Fibroblast of pulmonary artery (primary cell): Measurements from ENCODE around the gene OGFRL1.

ENCODE experiments used
- DNase-seq: peaks from one replicate; pipeline ENCODE4 v3.0.0-alpha.2; 2010; ENCODE audit warnings: low read depth
- H3K4me3 ChIP-seq: replicated peaks from 2 replicates; pipeline ENCODE4 v1.5.1; 2011; ENCODE audit warnings: low read depth, mild to moderate bottlenecking, control low read depth, low read length, moderate library complexity
- TF ChIP-seq, protein P1 (sequence below): IDR thresholded peaks from 2 replicates; pipeline ENCODE4 v1.5.1; 2011; ENCODE audit warnings: mild to moderate bottlenecking, control low read depth, low read length, inconsistent platforms; ENCODE audit errors: missing control alignments

Gene OGFRL1

DNA sequence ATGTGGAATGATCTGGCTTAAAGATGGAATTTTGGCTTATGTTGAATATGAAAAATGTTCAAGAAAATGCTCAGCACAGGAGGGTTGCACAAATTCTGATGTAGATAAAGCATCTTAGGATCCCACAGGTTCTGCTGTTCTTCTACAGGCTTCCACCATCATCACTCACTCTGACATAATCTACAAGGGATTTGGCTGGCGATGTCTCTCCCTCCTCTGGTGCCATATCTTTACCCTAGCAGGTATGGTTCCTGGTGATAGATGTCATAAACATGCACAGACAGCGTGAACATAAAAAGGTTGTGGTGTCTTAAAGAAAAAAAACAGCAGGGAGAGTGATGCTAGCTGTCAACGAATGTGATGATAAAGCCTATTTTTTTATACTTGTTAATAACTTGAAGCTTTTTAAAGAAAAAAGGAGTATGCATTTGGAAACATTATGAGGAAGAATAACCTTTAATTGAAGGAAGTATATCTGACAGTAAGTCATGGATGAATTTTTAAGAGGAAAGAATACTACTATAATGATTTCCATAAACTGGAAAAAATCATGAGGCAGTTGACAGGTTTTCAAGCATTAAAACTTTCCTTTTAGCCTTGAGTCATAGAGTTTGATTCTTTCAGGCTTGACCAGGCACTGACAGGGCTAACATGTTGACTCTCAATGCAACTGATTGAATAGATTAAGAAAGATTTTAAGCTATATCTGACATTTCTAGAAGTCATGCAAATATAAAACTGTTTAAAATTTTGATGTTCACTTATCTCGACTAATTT is 50.1 kb downstream of the OGFRL1 start:
- no peak for DNase-seq
- TF ChIP-seq, protein P1, sequence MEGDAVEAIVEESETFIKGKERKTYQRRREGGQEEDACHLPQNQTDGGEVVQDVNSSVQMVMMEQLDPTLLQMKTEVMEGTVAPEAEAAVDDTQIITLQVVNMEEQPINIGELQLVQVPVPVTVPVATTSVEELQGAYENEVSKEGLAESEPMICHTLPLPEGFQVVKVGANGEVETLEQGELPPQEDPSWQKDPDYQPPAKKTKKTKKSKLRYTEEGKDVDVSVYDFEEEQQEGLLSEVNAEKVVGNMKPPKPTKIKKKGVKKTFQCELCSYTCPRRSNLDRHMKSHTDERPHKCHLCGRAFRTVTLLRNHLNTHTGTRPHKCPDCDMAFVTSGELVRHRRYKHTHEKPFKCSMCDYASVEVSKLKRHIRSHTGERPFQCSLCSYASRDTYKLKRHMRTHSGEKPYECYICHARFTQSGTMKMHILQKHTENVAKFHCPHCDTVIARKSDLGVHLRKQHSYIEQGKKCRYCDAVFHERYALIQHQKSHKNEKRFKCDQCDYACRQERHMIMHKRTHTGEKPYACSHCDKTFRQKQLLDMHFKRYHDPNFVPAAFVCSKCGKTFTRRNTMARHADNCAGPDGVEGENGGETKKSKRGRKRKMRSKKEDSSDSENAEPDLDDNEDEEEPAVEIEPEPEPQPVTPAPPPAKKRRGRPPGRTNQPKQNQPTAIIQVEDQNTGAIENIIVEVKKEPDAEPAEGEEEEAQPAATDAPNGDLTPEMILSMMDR, result no peak
- no peak overlapping the region for H3K4me3 ChIP-seq

DNA sequence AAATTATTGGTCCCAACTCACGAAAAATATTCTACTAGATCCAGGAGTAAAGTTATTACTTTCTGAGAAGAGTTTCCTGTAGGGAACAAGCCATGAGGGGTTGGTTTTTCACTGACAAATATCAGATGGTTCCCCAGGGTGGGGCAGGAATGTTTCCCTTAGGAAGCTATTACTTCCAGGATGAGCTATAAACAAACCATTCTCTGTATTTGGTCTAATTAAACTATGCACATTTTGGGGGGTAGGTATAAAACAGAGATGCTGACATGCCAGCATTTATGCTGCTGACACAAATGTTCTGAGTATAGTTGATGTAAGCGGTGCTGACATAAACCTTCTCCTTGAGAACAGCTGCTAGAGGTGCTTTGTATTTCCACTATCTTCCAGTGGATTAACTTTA is 54.2 kb downstream of the OGFRL1 start:
- no peak for DNase-seq
- H3K4me3 ChIP-seq, result no peak overlapping the region
- TF ChIP-seq, protein P1, result no peak

DNA sequence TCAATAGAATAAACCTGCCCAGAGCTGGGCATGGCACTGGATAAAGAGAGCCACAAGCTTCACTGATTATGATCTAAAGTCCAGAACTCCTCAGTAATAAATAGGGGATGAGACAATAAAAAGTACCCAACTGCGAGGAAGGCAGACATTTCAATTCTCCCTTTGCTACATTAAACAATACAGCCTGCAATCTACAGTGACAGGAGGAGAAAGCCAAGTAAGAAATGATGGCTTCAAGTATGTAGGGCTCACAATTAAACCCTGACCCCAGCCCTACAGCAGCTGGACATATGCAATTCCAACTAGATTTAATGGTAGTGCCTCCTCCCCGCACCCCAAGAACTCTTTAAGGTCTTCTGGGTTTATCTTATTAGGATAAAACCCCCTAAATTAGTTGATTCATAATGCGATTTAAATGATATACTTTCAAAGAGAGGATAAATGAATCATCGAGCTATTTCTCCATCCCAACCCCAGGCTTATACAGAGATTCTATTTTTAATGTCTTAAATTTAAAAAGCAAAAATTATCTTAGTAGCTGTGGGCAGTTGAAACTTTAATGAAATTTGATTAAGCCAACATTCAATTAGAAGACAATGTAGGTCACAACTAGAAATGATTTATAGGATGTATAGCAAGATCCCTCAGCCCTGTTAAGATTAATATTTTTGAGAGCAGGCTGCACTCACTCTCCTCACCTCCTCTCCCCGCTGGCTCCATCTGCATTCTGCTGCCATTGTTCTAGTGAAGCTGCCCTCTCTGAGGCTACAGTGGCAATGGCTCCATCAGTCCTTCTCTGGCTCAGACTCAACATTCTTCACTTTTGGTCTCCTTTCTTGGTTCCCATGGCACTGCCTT is 57.1 kb downstream of the OGFRL1 start:
- no peak overlapping the region for H3K4me3 ChIP-seq
- no peak for DNase-seq
- TF ChIP-seq, protein P1, result no peak

DNA sequence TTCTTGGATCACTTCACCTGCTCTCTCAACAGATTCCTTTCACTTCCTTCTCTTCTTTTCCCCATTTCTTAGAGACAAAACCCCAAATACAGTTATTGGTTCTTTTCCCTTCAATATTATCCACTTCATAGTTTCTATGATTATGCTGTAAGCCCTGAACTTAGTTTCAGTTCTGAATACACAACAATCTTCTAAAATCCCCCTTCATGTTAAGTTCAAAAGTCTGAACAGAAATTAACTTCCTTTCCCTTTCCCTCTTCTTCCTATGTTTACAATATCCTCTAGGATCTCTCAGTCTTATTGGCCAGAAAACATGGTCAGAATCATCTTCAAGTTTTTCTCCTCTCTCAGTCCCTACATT is 57.7 kb downstream of the OGFRL1 start:
- TF ChIP-seq, protein P1, result no peak
- no peak overlapping the region for H3K4me3 ChIP-seq
- DNase-seq, result no peak

DNA sequence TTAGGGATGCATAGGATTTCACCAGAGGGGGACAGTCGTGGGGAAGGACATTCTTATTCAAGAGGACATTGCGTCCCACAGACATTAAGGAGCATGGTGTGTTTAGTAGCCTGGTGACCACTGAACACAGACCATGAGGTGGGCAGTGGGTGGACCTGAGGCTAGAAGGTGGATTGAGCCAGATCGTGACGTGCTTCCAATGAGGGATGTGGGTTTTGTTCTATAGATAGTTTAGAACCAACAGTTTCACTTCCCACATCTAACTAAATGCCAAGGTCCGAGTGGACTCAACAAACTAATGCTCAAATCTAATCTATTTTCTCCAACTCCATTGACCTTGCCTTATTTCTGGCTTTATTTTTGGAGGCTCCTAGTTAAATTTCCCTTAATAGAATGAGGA is 58.5 kb downstream of the OGFRL1 start:
- TF ChIP-seq, protein P1, result no peak
- no peak overlapping the region for H3K4me3 ChIP-seq
- no peak for DNase-seq

DNA sequence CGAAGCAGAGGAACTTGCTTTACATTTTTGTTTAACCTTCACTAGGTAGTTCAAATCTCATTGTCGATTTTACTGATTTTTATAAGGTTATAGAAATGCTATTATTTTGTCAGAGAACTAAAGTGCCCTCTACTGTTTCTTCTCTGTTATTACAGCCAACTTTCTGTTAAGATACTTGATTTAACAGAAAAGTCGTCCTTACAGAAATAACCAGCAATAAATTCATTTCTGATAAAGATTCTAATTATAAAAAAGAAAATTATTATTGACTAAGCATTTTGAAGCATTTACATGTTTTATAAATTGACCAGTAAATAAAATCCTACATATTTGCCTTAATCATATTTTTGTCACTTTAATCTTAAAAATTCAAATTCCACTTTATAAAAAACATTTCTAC is 60.8 kb downstream of the OGFRL1 start:
- DNase-seq, result peak; percentile 73
- TF ChIP-seq, protein P1, result peak; percentile 63
- H3K4me3 ChIP-seq, result no peak overlapping the region
